NCI-H2227 (cell line): Measurements from ENCODE around the gene ZNF614.
"Not testable (repeated sequence)": the region's sequence is repeated elsewhere in the genome, so short reads cannot be mapped to it uniquely, and the experiment has no call there.

ENCODE experiments used
- DNase-seq: peaks from one replicate; lab custom pipeline; 2025; ENCODE audit not compliant: unreplicated experiment; lab: John Stamatoyannopoulos, UW

The ZNF614 gene

GRCh38 chr19:51993422-51993821, 34.8 kb downstream of the ZNF614 start:
- no peak for DNase-seq

- DNase-seq = peak; percentile 92
These were observed 41.6 kb downstream of the ZNF614 start, which contains the start of gene ZNF350 for GRCh38 chr19:51986309-51987291. Gene ZNF350, minus strand, starts transcription at chr19:51986840. Its CDS starts 12,480 bp downstream, at chr19:51974360.

- DNase-seq = no peak
These were observed 44.8 kb downstream of the ZNF614 start for GRCh38 chr19:51983361-51983760.

GRCh38 chr19:51980926-51981325, 47.3 kb downstream of the ZNF614 start:
- DNase-seq = not testable (repeated sequence)

GRCh38 chr19:51980116-51980736, 48.0 kb downstream of the ZNF614 start:
- DNase-seq = no peak

- DNase-seq = no peak
These were observed 49.3 kb downstream of the ZNF614 start for GRCh38 chr19:51978882-51979281.

GRCh38 chr19:51977346-51977745, 50.8 kb downstream of the ZNF614 start:
- DNase-seq = no peak

GRCh38 chr19:51976852-51977251, 51.3 kb downstream of the ZNF614 start:
- no peak for DNase-seq

- DNase-seq = not testable (repeated sequence)
These were observed 52.4 kb downstream of the ZNF614 start for GRCh38 chr19:51975787-51976186.

- DNase-seq = peak; percentile 2
These were observed 56.6 kb downstream of the ZNF614 start for GRCh38 chr19:51971624-51972023.

- DNase-seq = no peak
These were observed 57.5 kb downstream of the ZNF614 start for GRCh38 chr19:51970718-51971117.

- no peak for DNase-seq
These were observed 62.6 kb downstream of the ZNF614 start for GRCh38 chr19:51965583-51965982.
